PC-9 (cell line): ENCODE results near the gene CCDC3.

Experiments
- CTCF ChIP-seq: fragments of 200-600 bp; sonication (generic); conservative IDR thresholded peaks from 2 replicates; pipeline ENCODE4 v1.6.1; 2017; ENCODE audit warnings: mixed run types, antibody characterized with exemption, mild to moderate bottlenecking, moderate library complexity
- EZH2 ChIP-seq: fragments of 200-600 bp; sonication (generic); IDR thresholded peaks from 2 replicates; pipeline ENCODE4 v1.8.0; 2017; ENCODE audit warnings: antibody characterized with exemption, low read depth

GRCh38 chr10:13006037-13006436, 4.5 kb upstream of the CCDC3 start:
- no peak for TF ChIP-seq CTCF
- TF ChIP-seq EZH2 = no peak
